ENCODE measurements around the gene HNRNPL.
"Not testable (repeated sequence)": the region's sequence is repeated elsewhere in the genome, so short reads cannot be mapped to it uniquely, and the experiment has no call there.

Gene HNRNPL

DNA sequence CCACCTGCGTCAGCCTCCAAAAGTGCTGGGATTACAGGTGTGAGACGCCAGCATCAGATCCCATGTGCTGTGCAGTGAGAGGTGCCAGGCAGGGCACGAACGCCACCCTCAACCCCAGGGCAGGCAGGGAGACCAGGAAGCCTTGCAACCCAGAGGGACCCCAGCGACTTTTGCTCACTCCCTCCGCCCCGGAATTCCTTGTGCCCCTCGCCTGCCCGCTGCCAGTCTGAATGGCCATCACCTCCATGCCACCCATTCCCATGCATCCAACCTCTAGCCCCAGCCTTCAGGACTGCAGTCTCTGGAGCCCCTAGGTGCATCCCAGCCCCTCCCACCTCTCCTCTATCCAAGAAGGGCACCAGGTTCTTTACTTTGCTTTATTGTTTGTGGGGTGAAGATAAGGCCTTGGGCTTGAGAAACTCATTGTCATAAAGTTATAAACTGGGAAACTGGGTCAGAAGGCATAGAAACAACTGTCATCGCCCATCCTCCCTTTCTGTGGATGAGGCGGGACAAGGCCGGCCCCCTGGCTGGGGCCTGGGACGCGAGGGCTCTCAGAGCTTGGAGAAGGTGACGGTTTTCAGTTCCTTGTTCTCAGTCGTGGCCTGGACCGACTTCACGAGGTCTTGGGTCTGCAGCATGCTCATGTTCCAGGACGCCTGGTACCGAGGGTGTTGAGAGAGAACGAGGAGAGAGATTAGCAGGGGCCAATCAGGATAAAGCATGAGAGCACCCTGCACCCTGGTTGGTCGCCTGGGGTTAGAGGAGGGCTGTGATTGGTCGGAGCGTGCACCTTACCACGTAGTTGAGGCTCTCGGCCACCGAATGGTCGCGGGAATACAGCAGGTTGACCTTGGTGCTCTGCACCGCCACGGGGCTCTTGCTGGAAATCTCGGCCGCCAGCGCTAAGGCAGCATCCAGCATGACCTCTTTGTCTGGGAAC lies 34.5 kb downstream of the HNRNPL start:
- no peak overlapping the region for H3K4me3 ChIP-seq (ENCODE audit: low read length)
- TF ChIP-seq, protein P1, sequence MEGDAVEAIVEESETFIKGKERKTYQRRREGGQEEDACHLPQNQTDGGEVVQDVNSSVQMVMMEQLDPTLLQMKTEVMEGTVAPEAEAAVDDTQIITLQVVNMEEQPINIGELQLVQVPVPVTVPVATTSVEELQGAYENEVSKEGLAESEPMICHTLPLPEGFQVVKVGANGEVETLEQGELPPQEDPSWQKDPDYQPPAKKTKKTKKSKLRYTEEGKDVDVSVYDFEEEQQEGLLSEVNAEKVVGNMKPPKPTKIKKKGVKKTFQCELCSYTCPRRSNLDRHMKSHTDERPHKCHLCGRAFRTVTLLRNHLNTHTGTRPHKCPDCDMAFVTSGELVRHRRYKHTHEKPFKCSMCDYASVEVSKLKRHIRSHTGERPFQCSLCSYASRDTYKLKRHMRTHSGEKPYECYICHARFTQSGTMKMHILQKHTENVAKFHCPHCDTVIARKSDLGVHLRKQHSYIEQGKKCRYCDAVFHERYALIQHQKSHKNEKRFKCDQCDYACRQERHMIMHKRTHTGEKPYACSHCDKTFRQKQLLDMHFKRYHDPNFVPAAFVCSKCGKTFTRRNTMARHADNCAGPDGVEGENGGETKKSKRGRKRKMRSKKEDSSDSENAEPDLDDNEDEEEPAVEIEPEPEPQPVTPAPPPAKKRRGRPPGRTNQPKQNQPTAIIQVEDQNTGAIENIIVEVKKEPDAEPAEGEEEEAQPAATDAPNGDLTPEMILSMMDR (conservative IDR thresholded peaks at IDR 0.05; ENCODE audit: low read length) = no peak
- DNase-seq (ENCODE audit: low read depth) = no peak

DNA sequence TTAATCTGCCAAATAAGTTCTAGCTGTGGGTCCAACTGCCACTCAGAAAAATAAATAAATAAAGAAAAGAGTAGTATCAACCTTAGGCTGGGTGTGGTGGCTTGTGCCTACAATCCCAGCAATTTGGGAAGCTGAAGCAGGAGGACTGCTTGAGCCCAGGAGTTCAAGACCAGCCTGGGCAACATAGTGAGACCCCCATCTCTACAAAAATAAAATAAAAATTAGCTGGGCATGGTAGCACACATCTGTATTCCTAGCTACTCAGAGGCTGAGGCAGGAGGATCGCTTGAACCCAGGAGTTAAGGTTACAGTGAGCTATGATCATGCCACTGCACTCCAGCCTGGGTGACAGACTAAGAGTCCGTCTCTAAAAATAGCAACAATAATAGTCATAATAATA lies 35.9 kb downstream of the HNRNPL start:
- H3K4me3 ChIP-seq (ENCODE audit: low read length); DNase-seq (ENCODE audit: low read depth): not testable (repeated sequence)

DNA sequence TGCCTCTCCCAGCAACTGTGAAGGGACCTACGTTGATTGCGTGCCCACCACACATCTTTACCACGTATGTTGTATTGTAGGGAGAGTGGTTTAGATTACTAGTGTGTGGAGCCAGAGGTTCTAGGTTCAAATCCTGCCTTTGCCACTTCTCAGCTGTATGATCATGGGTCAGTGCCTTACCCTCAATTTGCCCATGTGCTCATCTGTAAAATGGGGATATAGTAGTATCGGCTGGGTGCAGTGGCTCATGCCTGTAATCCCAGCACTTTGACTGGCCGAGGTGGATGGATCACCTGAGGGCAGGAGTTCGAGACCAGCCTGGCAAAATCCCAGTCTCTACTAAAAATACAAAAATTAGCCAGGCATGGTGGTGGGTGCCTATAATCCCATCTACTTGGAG lies 36.5 kb downstream of the HNRNPL start:
- H3K4me3 ChIP-seq (ENCODE audit: low read length) = no peak overlapping the region
- TF ChIP-seq, protein P1 (conservative IDR thresholded peaks at IDR 0.05; ENCODE audit: low read length) = no peak
- DNase-seq (ENCODE audit: low read depth) = no peak

DNA sequence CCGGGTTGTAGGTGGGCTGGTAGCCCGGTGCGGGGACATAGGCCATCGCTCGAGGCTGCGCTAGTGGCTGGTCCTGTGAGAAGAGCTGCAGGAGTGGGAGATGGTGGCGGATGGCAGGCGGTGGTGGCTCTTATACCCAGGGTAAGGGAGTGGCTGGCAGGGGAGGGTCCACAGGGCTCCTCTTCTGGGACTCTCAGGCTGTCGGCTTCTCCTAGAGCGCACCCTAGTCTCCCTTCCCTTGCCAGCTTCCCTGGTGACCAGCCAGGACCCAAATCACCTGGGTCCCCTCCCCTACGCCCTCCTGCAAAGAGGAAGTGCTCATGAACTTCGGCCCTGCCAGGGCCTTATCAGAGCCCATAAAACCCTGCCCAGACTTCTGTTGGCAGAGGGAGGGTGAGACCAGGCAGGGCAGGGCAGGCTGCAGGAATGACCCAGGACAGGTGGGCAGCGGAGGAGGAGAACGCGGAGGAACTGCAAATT lies 36.9 kb downstream of the HNRNPL start, which contains the start of gene LGALS4:
Gene LGALS4, minus strand, starts transcription at position 105 of the 480 bp plus-strand sequence. Its CDS starts 59 bp downstream, at position 46.
- no peak for DNase-seq (ENCODE audit: low read depth)
- TF ChIP-seq, protein P1 (conservative IDR thresholded peaks at IDR 0.05; ENCODE audit: low read length) = no peak
- H3K4me3 ChIP-seq (ENCODE audit: low read length) = no peak within 1 kb of the TSS

DNA sequence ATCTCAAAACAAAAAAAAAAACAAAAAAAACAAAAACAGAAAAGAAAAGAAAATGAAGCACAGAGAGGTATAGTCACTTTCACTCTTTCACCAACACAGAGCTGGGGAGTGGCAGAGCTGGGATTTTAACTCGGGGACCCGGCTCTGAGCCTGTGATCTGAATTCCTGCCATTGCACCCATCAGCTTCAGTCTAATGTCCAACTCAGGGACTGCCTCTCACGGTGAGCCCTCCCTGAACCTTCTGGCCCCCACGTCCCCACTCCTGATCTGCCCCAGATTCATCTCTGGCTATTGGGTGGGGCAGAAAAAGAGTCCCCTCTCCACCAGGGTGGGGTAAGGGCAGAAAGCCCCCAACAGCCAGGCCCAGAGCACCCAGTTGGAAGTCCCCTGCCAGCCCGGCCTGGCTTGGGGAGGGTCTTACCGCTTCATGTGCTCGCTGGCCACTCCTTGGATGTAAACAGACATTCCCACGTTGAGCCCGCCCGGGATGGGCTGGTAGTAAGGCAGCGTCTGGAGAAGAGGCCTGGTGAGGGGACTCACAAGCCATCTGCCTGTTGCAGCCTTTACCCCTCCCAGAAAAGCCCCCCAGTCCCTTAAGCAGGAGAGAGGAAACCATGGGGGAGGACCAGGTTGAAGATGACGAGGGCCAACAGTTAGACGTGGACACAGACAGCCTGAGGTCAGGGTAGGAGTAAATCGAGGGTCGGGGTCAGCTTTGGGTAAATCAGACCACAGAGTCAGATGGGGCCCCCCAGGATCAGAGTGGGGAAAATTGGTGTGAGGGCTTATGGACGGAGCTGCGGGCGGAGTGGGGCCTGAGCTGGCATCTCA lies 37.6 kb downstream of the HNRNPL start:
- DNase-seq (ENCODE audit: low read depth) = no peak
- TF ChIP-seq, protein P1 (conservative IDR thresholded peaks at IDR 0.05; ENCODE audit: low read length) = no peak

DNA sequence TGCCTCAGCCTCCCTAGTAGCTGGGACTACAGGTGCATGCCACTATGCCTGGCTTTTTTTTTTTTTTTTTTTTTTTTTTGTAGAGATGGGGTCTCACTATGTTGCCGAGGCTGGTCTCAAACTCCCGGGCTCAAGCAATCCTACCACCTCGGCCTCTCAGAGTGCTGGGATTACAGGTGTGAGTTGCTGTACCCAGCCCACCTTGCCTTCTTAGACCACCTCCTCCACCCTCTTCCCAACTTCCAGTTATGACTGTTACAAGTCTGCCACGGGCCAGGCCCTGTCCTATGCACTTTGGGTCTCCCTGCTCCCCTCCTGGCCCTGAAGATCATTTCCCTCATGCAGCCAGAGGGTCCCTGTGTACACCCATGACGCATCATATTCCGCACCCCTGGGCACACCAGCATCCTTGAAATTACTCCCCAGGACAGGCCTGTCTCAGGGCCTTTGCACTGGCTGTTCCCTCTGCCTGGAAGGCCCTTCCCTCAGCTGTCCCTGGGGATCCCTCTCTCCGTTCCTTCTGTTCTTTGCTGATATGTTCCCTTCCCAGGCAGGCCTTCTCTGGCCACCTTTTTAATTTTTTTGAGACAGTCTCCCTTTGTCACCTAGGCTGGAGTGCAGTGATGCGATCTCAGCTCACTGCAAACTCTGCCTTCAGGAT lies 40.1 kb downstream of the HNRNPL start:
- H3K4me3 ChIP-seq (ENCODE audit: low read length) = no peak overlapping the region
- DNase-seq (ENCODE audit: low read depth) = no peak
- TF ChIP-seq, protein P1 (conservative IDR thresholded peaks at IDR 0.05; ENCODE audit: low read length) = no peak

More for the DNA sequence above, 37.6 kb downstream of the HNRNPL start:
- no peak overlapping the region for H3K4me3 ChIP-seq (ENCODE audit: low read length)

DNA sequence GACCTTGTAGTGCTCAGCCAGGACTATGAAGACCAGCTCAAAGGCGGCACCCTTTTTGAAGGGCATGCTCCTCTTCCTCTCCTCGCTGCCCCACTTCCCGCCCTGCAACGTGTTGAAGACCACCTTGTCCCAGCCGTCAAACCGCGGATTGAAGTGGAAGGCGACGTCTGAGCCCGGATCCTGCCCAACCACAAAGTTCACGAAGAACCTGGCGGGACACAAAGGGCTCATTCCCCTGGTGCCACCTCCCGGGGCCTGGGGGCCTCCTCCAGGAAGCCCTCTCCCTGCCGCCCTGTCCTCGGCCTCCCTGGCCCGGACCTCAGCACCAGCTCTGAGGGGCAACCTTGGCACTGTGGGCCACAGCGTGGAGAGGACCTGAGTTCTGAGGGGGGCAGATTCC lies 41.0 kb downstream of the HNRNPL start:
- H3K4me3 ChIP-seq (ENCODE audit: low read length) = no peak overlapping the region
- TF ChIP-seq, protein P1 (conservative IDR thresholded peaks at IDR 0.05; ENCODE audit: low read length) = no peak

DNA sequence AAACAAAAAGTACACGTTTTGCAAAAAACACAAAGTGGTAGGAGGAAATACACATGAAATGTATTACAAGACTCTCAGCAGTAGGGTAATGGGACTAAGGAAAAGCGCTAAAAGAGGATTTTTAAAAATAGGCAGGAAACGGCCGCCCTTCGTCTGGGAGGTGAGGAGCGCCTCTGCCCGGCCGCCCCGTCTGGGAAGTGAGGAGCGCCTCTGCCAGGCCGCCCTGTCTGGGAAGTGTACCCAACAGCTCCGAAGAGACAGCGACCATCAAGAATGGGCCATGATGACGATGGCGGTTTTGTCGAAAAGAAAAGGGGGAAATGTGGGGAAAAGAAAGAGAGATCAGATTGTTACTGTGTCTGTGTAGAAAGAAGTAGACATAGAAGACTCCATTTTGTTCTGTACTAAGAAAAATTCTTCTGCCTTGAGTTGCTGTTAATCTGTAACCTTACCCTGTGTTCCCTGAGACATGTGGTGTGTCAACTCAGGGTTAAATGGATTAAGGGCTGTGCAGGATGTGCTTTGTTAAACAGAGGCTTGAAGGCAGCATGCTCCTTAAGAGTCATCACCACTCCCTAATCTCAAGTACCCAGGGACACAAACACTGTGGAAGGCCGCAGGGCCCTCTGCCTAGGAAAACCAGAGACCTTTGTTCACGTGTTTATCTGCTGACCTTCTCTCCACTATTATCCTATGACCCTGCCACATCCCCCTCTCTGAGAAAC lies 42.2 kb downstream of the HNRNPL start:
- not testable (repeated sequence) for H3K4me3 ChIP-seq (ENCODE audit: low read length); DNase-seq (ENCODE audit: low read depth)

More for the DNA sequence above, 41.0 kb downstream of the HNRNPL start:
- no peak for DNase-seq (ENCODE audit: low read depth)
